CD4-positive, alpha-beta memory T cell (primary cell): ENCODE data around the gene BIVM. TPM values are rescaled to one million over a fixed set of nuclear protein-coding genes. Genes with fewer than 3 reads are reported as not detected.
A peak's percentile ranks its signal among the peaks of the same experiment; 100 is the strongest.

Source experiments
- CTCF ChIA-PET: fragments of 350-600 bp; sonication (Branson Sonifier 250); formaldehyde crosslinking; loops from one replicate; lab custom pipeline; 2021; ENCODE audit warnings: inconsistent platforms; ENCODE audit not compliant: partially characterized antibody; lab: Charles Lee
- POLR2A ChIA-PET: fragments of 350-600 bp; sonication (Branson Sonifier 250); formaldehyde crosslinking; loops from one replicate; lab custom pipeline; 2021; ENCODE audit not compliant: partially characterized antibody; lab: Charles Lee
- DNase-seq, 5 donors: peaks; one replicate each; pipeline versions ENCODE4 v3.0.0 to v3.0.0-alpha.2; 2020 to 2022; ENCODE audit warnings: mixed read lengths in 1 of 5
- H3K27ac ChIP-seq: one replicate; pipeline ENCODE4 v1.7.0; 2013; ENCODE audit warnings: low read depth, low read length
- H3K27me3 ChIP-seq: 2 replicates; pipeline ENCODE4 v1.7.0; 2013; ENCODE audit warnings: mild to moderate bottlenecking, low read length, moderate library complexity; ENCODE audit not compliant: insufficient read depth
- H3K36me3 ChIP-seq: 2 replicates; pipeline ENCODE4 v1.7.0; 2013; ENCODE audit warnings: mild to moderate bottlenecking, low read length, moderate library complexity; ENCODE audit not compliant: insufficient read depth
- H3K4me1 ChIP-seq: 2 replicates; pipeline ENCODE4 v1.7.0; 2013; ENCODE audit warnings: mild to moderate bottlenecking, low read length, moderate library complexity; ENCODE audit not compliant: insufficient read depth
- H3K4me3 ChIP-seq, 2 donors: one replicate each; pipeline ENCODE4 v1.7.0; 2013; ENCODE audit warnings: low read length in 2 of 2, mild to moderate bottlenecking in 1 of 2
- H3K9me3 ChIP-seq, 2 donors: one replicate each; pipeline ENCODE4 v1.7.0; 2013; ENCODE audit warnings: low read length in 2 of 2, control low read depth in 1 of 2; ENCODE audit not compliant: control insufficient read depth in 1 of 2
- H3K27ac Mint-ChIP-seq, 7 donors: one replicate each; pipeline ENCODE4 v1.8.0; 2020 to 2021; ENCODE audit warnings: mixed read lengths in 7 of 7, mild to moderate bottlenecking in 6 of 7, inconsistent platforms in 3 of 7, moderate library complexity in 3 of 7
- H3K27me3 Mint-ChIP-seq, 2 donors: one replicate each; pipeline ENCODE4 v1.8.0; 2020 to 2021; ENCODE audit warnings: mixed read lengths in 2 of 2
- H3K36me3 Mint-ChIP-seq, 2 donors: one replicate each; pipeline ENCODE4 v1.8.0; 2020 to 2021; ENCODE audit warnings: mixed read lengths in 2 of 2, inconsistent platforms in 1 of 2, mild to moderate bottlenecking in 1 of 2
- H3K4me1 Mint-ChIP-seq, 4 donors: one replicate each; pipeline ENCODE4 v1.8.0; 2020 to 2021; ENCODE audit warnings: mixed read lengths in 4 of 4, mild to moderate bottlenecking in 1 of 4
- H3K4me3 Mint-ChIP-seq, 8 donors: one replicate each; pipeline ENCODE4 v1.8.0; 2020 to 2021; ENCODE audit warnings: mixed read lengths in 8 of 8, mild to moderate bottlenecking in 7 of 8, moderate library complexity in 6 of 8, inconsistent platforms in 3 of 8
- H3K9me3 Mint-ChIP-seq, 8 donors: one replicate each; pipeline ENCODE4 v1.8.0; 2020 to 2021; ENCODE audit warnings: mixed read lengths in 8 of 8, mild to moderate bottlenecking in 5 of 8, inconsistent platforms in 3 of 8, moderate library complexity in 1 of 8
- intact Hi-C: fragments of 100-400 bp; cut with micrococcal nuclease; formaldehyde crosslinking; loops from one replicate; pipeline ENCODE4 v1.15.1; 2023
- polyA plus RNA-seq, 2 donors: library from polyadenylated mRNA; unstranded; fragments of 300-500 nt; fragmentation: Illumina TruSeq; gene quantifications; one replicate each; pipeline ENCODE4 v1.2.3, GENCODE V29; 2021
- total RNA-seq, 2 experiments: library from RNA; stranded (reverse); gene quantifications; one replicate each; pipeline ENCODE4 v1.2.3, GENCODE V29; 2021

The BIVM gene
- total and polyA plus RNA-seq, 4 experiments from 2014 or later: 7.4 to 10.9 (median 9.8) TPM

GRCh38 chr13:102848956-102849355 lies 50.0 kb downstream of the BIVM start:
- peaks cover 39 to 69% (median 48%) of the 10 kb centered on the region in 4 donors for H3K4me1 Mint-ChIP-seq
- H3K9me3 Mint-ChIP-seq: peaks cover 0 to 4% (median 0%) of the 10 kb centered on the region in 8 donors
- ChIA-PET CTCF (interaction anchor here (0.8 to 7.5 kb wide), 7 partner anchors 48 to 293 kb away, joined by 3 to 122 read pairs (median 3); partner anchors contain the start of gene TPP2), POLR2A (interaction anchor here (2.2 to 5.6 kb wide), 2 partner anchors 49 to 255 kb away, joined by 12 to 444 read pairs; partner anchors contain the start of genes BIVM, POGLUT2 and TPP2)
- H3K4me3 Mint-ChIP-seq: peak overlapping the region in 3 of 8 donors; percentile 4 to 63 (median 34)
- Histone ChIP-seq H3K4me3 (no peak overlapping the region), H3K4me1 (peaks cover 63% of the 10 kb centered on the region), H3K36me3 (peaks cover 12% of the 10 kb centered on the region), H3K27me3 (no peaks in the 10 kb centered on the region), H3K27ac (no peak overlapping the region), H3K9me3 (no peaks in the 10 kb centered on the region)
- peaks cover 11 to 41% of the 10 kb centered on the region in 2 donors for H3K36me3 Mint-ChIP-seq
- DNase-seq: no peak
- intact Hi-C loops: no loop called here
- peak overlapping the region in 5 of 7 donors; percentile 11 to 71 (median 48) for H3K27ac Mint-ChIP-seq
- no peaks in the 10 kb centered on the region for H3K27me3 Mint-ChIP-seq

- Histone ChIP-seq H3K27ac (no peak overlapping the region), H3K4me3 (no peak overlapping the region), H3K9me3 (no peaks in the 10 kb centered on the region), H3K27me3 (no peaks in the 10 kb centered on the region), H3K4me1 (peaks cover 58% of the 10 kb centered on the region), H3K36me3 (peaks cover 39% of the 10 kb centered on the region)
- intact Hi-C loops: no loop called here
- Mint-ChIP-seq H3K4me3 (no peak overlapping the region), H3K9me3 (no peaks in the 10 kb centered on the region), H3K36me3 (peaks cover 34 to 54% of the 10 kb centered on the region in 2 donors), H3K4me1 (peaks cover 44 to 63% (median 52%) of the 10 kb centered on the region in 4 donors), H3K27me3 (no peaks in the 10 kb centered on the region), H3K27ac (peak overlapping the region in 4 of 7 donors; percentile 5 to 60 (median 34))
- no peak for DNase-seq
- POLR2A ChIA-PET: no interaction called here
- CTCF ChIA-PET: no interaction called here
Observed at GRCh38 chr13:102852556-102852955, 53.6 kb downstream of the BIVM start.

- CTCF ChIA-PET: interaction anchor here (0.8 to 3.6 kb wide), 6 partner anchors 9 to 275 kb away, joined by 3 to 19 read pairs (median 4); partner anchors contain the start of gene ERCC5
- Histone ChIP-seq H3K27me3 (no peaks in the 10 kb centered on the region), H3K27ac (peak overlapping the region; percentile 29), H3K9me3 (no peaks in the 10 kb centered on the region), H3K36me3 (peaks cover 60% of the 10 kb centered on the region), H3K4me1 (peaks cover 37% of the 10 kb centered on the region), H3K4me3 (no peak overlapping the region)
- peaks cover 46 to 73% of the 10 kb centered on the region in 2 donors for H3K36me3 Mint-ChIP-seq
- H3K27me3 Mint-ChIP-seq: no peaks in the 10 kb centered on the region
- H3K27ac Mint-ChIP-seq: peak overlapping the region in 5 of 7 donors; percentile 84 to 92 (median 90)
- intact Hi-C loops: no loop called here
- POLR2A ChIA-PET: interaction anchor here (0.7 to 1.3 kb wide), 3 partner anchors 8 to 263 kb away, joined by 3 to 5 read pairs (median 3); partner anchors contain the start of gene ERCC5
- peak overlapping the region in 5 of 8 donors; percentile 35 to 73 (median 65) for H3K4me3 Mint-ChIP-seq
- H3K9me3 Mint-ChIP-seq: no peaks in the 10 kb centered on the region
- peaks cover 40 to 50% (median 42%) of the 10 kb centered on the region in 4 donors for H3K4me1 Mint-ChIP-seq
- peak in 3 of 5 donors; percentile 11 to 31 (median 20) for DNase-seq
Observed at GRCh38 chr13:102854675-102855074, 55.8 kb downstream of the BIVM start.

GRCh38 chr13:102856557-102856956 lies 57.6 kb downstream of the BIVM start:
- CTCF ChIA-PET: interaction anchor here (0.9 to 3.6 kb wide), 3 partner anchors 9 to 14 kb away, joined by 3 to 19 read pairs (median 3); no protein-coding TSS in a partner anchor
- Histone ChIP-seq H3K36me3 (peaks cover 75% of the 10 kb centered on the region), H3K27me3 (no peaks in the 10 kb centered on the region), H3K4me3 (no peak overlapping the region), H3K4me1 (peaks cover 28% of the 10 kb centered on the region), H3K27ac (no peak overlapping the region), H3K9me3 (no peaks in the 10 kb centered on the region)
- intact Hi-C loops: no loop called here
- H3K36me3 Mint-ChIP-seq: peaks cover 55 to 82% of the 10 kb centered on the region in 2 donors
- H3K27me3 Mint-ChIP-seq: no peaks in the 10 kb centered on the region
- no peaks in the 10 kb centered on the region for H3K9me3 Mint-ChIP-seq
- no peak overlapping the region for H3K4me3 Mint-ChIP-seq
- peak overlapping the region in 3 of 7 donors; percentile 6 to 72 (median 50) for H3K27ac Mint-ChIP-seq
- H3K4me1 Mint-ChIP-seq: peaks cover 27 to 42% (median 36%) of the 10 kb centered on the region in 4 donors
- DNase-seq: no peak
- POLR2A ChIA-PET: interaction anchor here (1.1 kb wide), 2 partner anchors 10 to 57 kb away, joined by 3 to 4 read pairs; no protein-coding TSS in a partner anchor

GRCh38 chr13:102862624-102863210 lies 63.8 kb downstream of the BIVM start:
- intact Hi-C loops: no loop called here
- Histone ChIP-seq H3K27me3 (no peaks in the 10 kb centered on the region), H3K9me3 (no peaks in the 10 kb centered on the region), H3K27ac (no peak overlapping the region), H3K4me1 (peaks cover 17% of the 10 kb centered on the region), H3K36me3 (peaks cover 94% of the 10 kb centered on the region), H3K4me3 (no peak overlapping the region)
- no peak for DNase-seq
- H3K27me3 Mint-ChIP-seq: no peaks in the 10 kb centered on the region
- peaks cover 73 to 87% of the 10 kb centered on the region in 2 donors for H3K36me3 Mint-ChIP-seq
- peak overlapping the region in 1 of 8 donors; percentile 3 for H3K4me3 Mint-ChIP-seq
- H3K9me3 Mint-ChIP-seq: no peaks in the 10 kb centered on the region
- CTCF ChIA-PET: interaction anchor here (1.9 kb wide), 1 partner anchor 8 kb away, joined by 14 read pairs; no protein-coding TSS in a partner anchor
- H3K4me1 Mint-ChIP-seq: peaks cover 20 to 40% (median 30%) of the 10 kb centered on the region in 4 donors
- no peak overlapping the region for H3K27ac Mint-ChIP-seq
- POLR2A ChIA-PET: interaction anchor here (1.5 kb wide), 2 partner anchors 16 to 17 kb away, joined by 5 read pairs; partner anchors contain the start of gene ERCC5

- Histone ChIP-seq H3K27me3 (no peaks in the 10 kb centered on the region), H3K27ac (no peak overlapping the region), H3K4me1 (peaks cover 17% of the 10 kb centered on the region), H3K9me3 (no peaks in the 10 kb centered on the region), H3K4me3 (no peak overlapping the region), H3K36me3 (peaks cover 92% of the 10 kb centered on the region)
- peak overlapping the region in 2 of 7 donors; percentile 47 to 77 for H3K27ac Mint-ChIP-seq
- peaks cover 22 to 40% (median 30%) of the 10 kb centered on the region in 4 donors for H3K4me1 Mint-ChIP-seq
- H3K4me3 Mint-ChIP-seq: peak overlapping the region in 1 of 8 donors; percentile 19
- ChIA-PET CTCF (interaction anchor here (0.7 to 1.2 kb wide), 2 partner anchors 16 to 18 kb away, joined by 3 to 4 read pairs; partner anchors contain the start of gene ERCC5), POLR2A (interaction anchor here (0.5 to 1.5 kb wide), 3 partner anchors 17 to 69 kb away, joined by 3 to 5 read pairs (median 3); no protein-coding TSS in a partner anchor)
- no peaks in the 10 kb centered on the region for H3K9me3 Mint-ChIP-seq
- intact Hi-C loops: no loop called here
- peaks cover 74 to 85% of the 10 kb centered on the region in 2 donors for H3K36me3 Mint-ChIP-seq
- no peak for DNase-seq
- H3K27me3 Mint-ChIP-seq: no peaks in the 10 kb centered on the region
Observed at GRCh38 chr13:102863590-102863989, 64.7 kb downstream of the BIVM start.
